GM12891 (cell line): Measurements from ENCODE around the gene IDI1.
"Not testable (repeated sequence)": the region's sequence is repeated elsewhere in the genome, so short reads cannot be mapped to it uniquely, and the experiment has no call there.

Experiments
- DNase-seq: peaks from one replicate; pipeline ENCODE4 v3.0.0; 2011; ENCODE audit warnings: low spot score; ENCODE audit not compliant: insufficient read length
- FAIRE-seq: peaks from 2 replicates; lab custom pipeline; 2011; peaks lifted over from hg19 to GRCh38; lab: Jason Lieb, UNC
- PAX5 ChIP-seq: IDR thresholded peaks from 2 replicates; pipeline ENCODE4 v1.6.1; 2011; ENCODE audit warnings: low read length, moderate library complexity, mild to moderate bottlenecking; ENCODE audit not compliant: insufficient read depth, severe bottlenecking
- POLR2A ChIP-seq: IDR thresholded peaks from 2 replicates; pipeline ENCODE4 v1.6.1; 2011; ENCODE audit warnings: low read depth, low read length, control low read depth
- POLR2AphosphoS5 ChIP-seq: IDR thresholded peaks from 2 replicates; pipeline ENCODE4 v1.6.1; 2011; ENCODE audit warnings: low read depth, low read length, control low read depth
- POU2F2 ChIP-seq: IDR thresholded peaks from 2 replicates; pipeline ENCODE4 v1.6.1; 2011; ENCODE audit warnings: low read depth, mild to moderate bottlenecking, control low read depth, low read length, moderate library complexity
- SPI1 ChIP-seq: IDR thresholded peaks from 2 replicates; pipeline ENCODE4 v1.6.1; 2011; ENCODE audit warnings: low read depth, low read length, control low read depth
- TAF1 ChIP-seq: IDR thresholded peaks from 2 replicates; pipeline ENCODE4 v1.6.1; 2011; ENCODE audit warnings: low read depth, low read length, control low read depth

The IDI1 gene

GRCh38 chr10:1038769-1039168 lies 10.2 kb downstream of the IDI1 start:
- 0 out of 2 replicates have a peak, but pooled peaks have one; percentile 51 for TF ChIP-seq POLR2A
- not testable (repeated sequence) for DNase-seq, FAIRE-seq

- TF ChIP-seq PAX5 (no peak), SPI1 (no peak), POLR2A (no peak), POLR2AphosphoS5 (no peak), TAF1 (no peak)
- FAIRE-seq (no peak), DNase-seq (no peak)
These were observed 11.8 kb downstream of the IDI1 start for GRCh38 chr10:1037098-1037497.

GRCh38 chr10:1036341-1036791 lies 12.6 kb downstream of the IDI1 start:
- FAIRE-seq = no peak
- TF ChIP-seq PAX5 = no peak
- TF ChIP-seq TAF1 = no peak
- no peak for TF ChIP-seq POU2F2
- no peak for TF ChIP-seq SPI1
- TF ChIP-seq POLR2A = no peak
- TF ChIP-seq POLR2AphosphoS5 = no peak
- DNase-seq = no peak

GRCh38 chr10:1035201-1035600 lies 13.7 kb downstream of the IDI1 start:
- FAIRE-seq = no peak
- DNase-seq = no peak
- TF ChIP-seq PAX5 (no peak), POLR2A (no peak), SPI1 (no peak), TAF1 (no peak), POU2F2 (no peak), POLR2AphosphoS5 (no peak)

GRCh38 chr10:1034758-1035157 lies 14.2 kb downstream of the IDI1 start:
- TF ChIP-seq POLR2AphosphoS5 (no peak), POU2F2 (no peak)
- no peak for FAIRE-seq
- no peak for DNase-seq

GRCh38 chr10:1033601-1034000 lies 15.3 kb downstream of the IDI1 start:
- FAIRE-seq (no peak), DNase-seq (no peak)
- no peak for TF ChIP-seq POLR2A
- no peak for TF ChIP-seq POLR2AphosphoS5
- TF ChIP-seq PAX5 = no peak
- TF ChIP-seq POU2F2 = no peak
- TF ChIP-seq TAF1 = no peak
- no peak for TF ChIP-seq SPI1

- no peak for FAIRE-seq
- TF ChIP-seq POU2F2 (no peak), SPI1 (no peak), PAX5 (no peak), POLR2A (no peak), POLR2AphosphoS5 (no peak), TAF1 (no peak)
- no peak for DNase-seq
These were observed 19.1 kb downstream of the IDI1 start for GRCh38 chr10:1029838-1030237.

GRCh38 chr10:1026578-1026977 lies 22.3 kb downstream of the IDI1 start:
- no peak for TF ChIP-seq TAF1
- no peak for TF ChIP-seq POU2F2
- no peak for TF ChIP-seq POLR2A
- TF ChIP-seq PAX5 = no peak
- no peak for TF ChIP-seq SPI1
- no peak for TF ChIP-seq POLR2AphosphoS5
- DNase-seq (no peak), FAIRE-seq (no peak)

- no peak for TF ChIP-seq PAX5
- no peak for TF ChIP-seq POU2F2
- no peak for TF ChIP-seq SPI1
- no peak for TF ChIP-seq TAF1
- TF ChIP-seq POLR2A = no peak
- no peak for TF ChIP-seq POLR2AphosphoS5
- DNase-seq (no peak), FAIRE-seq (no peak)
These were observed 23.2 kb downstream of the IDI1 start, which contains the start of gene IDI2 for GRCh38 chr10:1025683-1026082. TSS of gene IDI2 (minus strand) at chr10:1025859. CDS start at chr10:1024723, 1,136 bp downstream.

- FAIRE-seq (no peak), DNase-seq (no peak)
- no peak for TF ChIP-seq PAX5
- TF ChIP-seq SPI1 = no peak
- no peak for TF ChIP-seq POLR2AphosphoS5
- no peak for TF ChIP-seq POU2F2
- no peak for TF ChIP-seq POLR2A
- no peak for TF ChIP-seq TAF1
These were observed 24.8 kb downstream of the IDI1 start for GRCh38 chr10:1024103-1024502.
